Liver (tissue), 9 donors: Measurements from ENCODE around the gene SNAP47. TPM values are rescaled to one million over a fixed set of nuclear protein-coding genes. Genes with fewer than 3 reads are reported as not detected.

Source experiments
- DNase-seq: peaks from one replicate; pipeline ENCODE4 v3.0.0-alpha.2; 2017; ENCODE audit warnings: low spot score
- H3K27ac ChIP-seq, 2 donors: one replicate each; pipeline ENCODE4 v1.7.0; 2013; ENCODE audit warnings: inconsistent platforms in 2 of 2, low read length in 2 of 2, control low read depth in 1 of 2, low read depth in 1 of 2, mild to moderate bottlenecking in 1 of 2
- H3K27me3 ChIP-seq, 4 donors: one replicate each; pipeline versions ENCODE4 v1.6.1 to v1.7.0; 2013; ENCODE audit warnings: low read length in 3 of 4, inconsistent platforms in 1 of 4, mild to moderate bottlenecking in 1 of 4, moderate library complexity in 1 of 4; ENCODE audit not compliant: control insufficient read depth in 4 of 4, insufficient read depth in 4 of 4
- H3K36me3 ChIP-seq, 4 donors: one replicate each; pipeline versions ENCODE4 v1.6.1 to v1.7.0; 2013; ENCODE audit warnings: low read length in 3 of 4, mild to moderate bottlenecking in 3 of 4, low read depth in 1 of 4, moderate library complexity in 1 of 4; ENCODE audit not compliant: control insufficient read depth in 4 of 4, insufficient read depth in 3 of 4
- H3K4me1 ChIP-seq, 4 donors: one replicate each; pipeline versions ENCODE4 v1.6.1 to v1.7.0; 2013; ENCODE audit warnings: low read length in 3 of 4, mild to moderate bottlenecking in 3 of 4, moderate library complexity in 1 of 4; ENCODE audit not compliant: control insufficient read depth in 4 of 4, insufficient read depth in 4 of 4
- H3K4me3 ChIP-seq, 3 donors: one replicate each; pipeline versions ENCODE4 v1.6.1 to v1.7.0; 2013; ENCODE audit warnings: low read length in 3 of 3, control low read depth in 1 of 3, low read depth in 1 of 3, mild to moderate bottlenecking in 1 of 3
- H3K9ac ChIP-seq, 2 donors: one replicate each; pipeline ENCODE4 v1.7.0; 2013; ENCODE audit warnings: low read length in 2 of 2, mild to moderate bottlenecking in 2 of 2, moderate library complexity in 2 of 2, control low read depth in 1 of 2, low read depth in 1 of 2
- H3K9me3 ChIP-seq, 4 donors: one replicate each; pipeline versions ENCODE4 v1.6.1 to v1.7.0; 2013; ENCODE audit warnings: low read length in 3 of 4; ENCODE audit not compliant: control insufficient read depth in 4 of 4
- FOXA1 ChIP-seq: IDR thresholded peaks from 2 replicates; pipeline ENCODE4 v1.6.1; 2016; ENCODE audit warnings: antibody characterized with exemption
- FOXA2 ChIP-seq: IDR thresholded peaks from 2 replicates; pipeline ENCODE4 v1.6.1; 2016; ENCODE audit warnings: antibody characterized with exemption
- GABPA ChIP-seq, 2 donors: IDR thresholded peaks in 1 of 2; conservative IDR thresholded peaks in 1 of 2; 2 replicates each; pipeline ENCODE4 v1.6.1; 2016; ENCODE audit warnings: antibody characterized with exemption in 2 of 2, mild to moderate bottlenecking in 1 of 2, moderate library complexity in 1 of 2
- HNF4A ChIP-seq, 2 donors: conservative IDR thresholded peaks; 2 replicates each; pipeline ENCODE4 v1.6.1; 2016; ENCODE audit warnings: antibody characterized with exemption in 2 of 2, mild to moderate bottlenecking in 2 of 2
- HNF4G ChIP-seq: IDR thresholded peaks from 2 replicates; pipeline ENCODE4 v1.6.1; 2016; ENCODE audit warnings: antibody characterized with exemption
- RAD21 ChIP-seq, 2 donors: IDR thresholded peaks; 2 replicates each; pipeline ENCODE4 v1.6.1; 2016; ENCODE audit warnings: antibody characterized with exemption in 2 of 2, mild to moderate bottlenecking in 2 of 2
- RXRA ChIP-seq, 2 donors: IDR thresholded peaks; 2 replicates each; pipeline ENCODE4 v1.6.1; 2017 to 2018; ENCODE audit warnings: antibody characterized with exemption in 2 of 2, mild to moderate bottlenecking in 1 of 2
- SP1 ChIP-seq: IDR thresholded peaks from 2 replicates; pipeline ENCODE4 v1.6.1; 2018; ENCODE audit warnings: antibody characterized with exemption, mild to moderate bottlenecking
- TAF1 ChIP-seq: conservative IDR thresholded peaks from 2 replicates; pipeline ENCODE4 v1.6.1; 2016; ENCODE audit warnings: antibody characterized with exemption, mild to moderate bottlenecking
- YY1 ChIP-seq: IDR thresholded peaks from 2 replicates; pipeline ENCODE4 v1.6.1; 2016; ENCODE audit warnings: antibody characterized with exemption, mild to moderate bottlenecking
- WGBS: extraction: QIAGEN DNeasy Blood & Tissue Kit; methylation state at CpG from one replicate; pipeline ENCODE4 v1.1.7; 2013; 5-methylcytosine and 5-hydroxymethylcytosine counted together
- polyA plus RNA-seq, 2 donors: library from polyadenylated mRNA; stranded (reverse) in 1 of 2; unstranded in 1 of 2; fragments of 200-250 nt in 1 of 2; fragments of >200 nt in 1 of 2; fragmentation: Nextera tagmentation in 1 of 2; extraction: Ambion mirVana in 1 of 2; gene quantifications; one replicate each; pipeline versions ENCODE4 v1.2.1 to v1.2.3, GENCODE V29; 2013 to 2015
- total RNA-seq, 2 donors: library from RNA; depleted of rRNA; stranded (reverse); fragments of >200 nt; gene quantifications; one replicate each; pipeline ENCODE4 v1.2.3, GENCODE V29; 2014
- TF ChIP-seq, protein P1 (sequence below): IDR thresholded peaks from 2 replicates; pipeline ENCODE4 v1.6.1; 2016; ENCODE audit warnings: antibody characterized with exemption
- TF ChIP-seq, protein P2 (sequence below): fragments of 150-350 bp; IDR thresholded peaks from 2 replicates; pipeline ENCODE4 v1.5.1; 2017; ENCODE audit warnings: improper control_type of control experiment, low read depth, low read length; ENCODE audit not compliant: missing input control
- TF ChIP-seq, protein P3 (sequence below): IDR thresholded peaks from 2 replicates; pipeline ENCODE4 v1.6.1; 2016; ENCODE audit warnings: antibody characterized with exemption, mild to moderate bottlenecking
- donor health status: healthy.
- donor health status: healthy.
- donor health status: healthy.
- donor health status: healthy.
- donor health status: healthy.

The SNAP47 gene
- total and polyA plus RNA-seq, 4 donors, result 15.3 to 23.3 (median 16.3) TPM

DNA sequence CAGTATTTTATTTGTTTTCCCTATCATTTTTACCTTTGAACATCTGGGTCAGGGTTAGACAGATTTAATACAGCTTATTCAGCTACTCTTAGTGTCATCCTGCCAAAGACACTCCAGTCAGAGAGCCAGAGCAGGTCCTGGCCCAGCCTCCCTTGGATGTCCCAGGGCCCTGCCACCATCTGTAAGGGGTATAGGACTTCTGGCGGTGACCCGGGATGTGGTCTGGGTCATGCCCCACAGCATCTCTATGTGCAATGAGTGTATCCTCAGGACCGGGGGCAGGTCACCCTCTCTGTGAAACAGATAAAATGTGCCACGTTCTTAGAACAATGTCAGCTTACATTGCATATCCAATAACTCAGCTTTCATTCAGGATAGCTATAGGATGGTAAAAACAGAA is 42.4 kb downstream of the SNAP47 start:
- 97% methylated on average over 4 of the region's 4 CpGs for WGBS

DNA sequence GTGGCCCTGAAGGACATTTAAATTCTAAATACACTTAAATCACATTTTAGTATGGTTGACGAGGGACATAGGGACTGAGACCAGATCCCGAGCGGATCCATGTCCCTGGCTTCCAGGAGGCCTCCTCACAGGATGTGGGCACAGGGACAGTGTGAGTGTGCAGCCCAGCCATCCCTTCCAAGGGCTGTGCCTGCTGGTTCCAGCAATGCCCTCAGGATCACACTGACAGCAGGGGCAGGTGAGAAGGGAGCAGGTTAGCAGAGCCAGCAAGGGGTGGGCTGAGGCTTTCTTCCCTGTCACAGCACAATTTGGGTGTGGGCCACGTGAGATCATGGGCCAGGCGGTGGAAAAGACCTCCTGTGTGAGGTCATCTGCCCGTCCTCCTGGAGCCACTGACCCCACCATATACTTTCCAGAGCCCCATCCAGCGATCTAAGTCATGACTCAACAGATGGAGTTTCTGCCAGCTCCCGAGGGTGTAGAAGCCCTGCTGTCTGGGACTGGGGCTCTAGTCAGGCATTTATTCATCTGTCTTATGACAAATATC is 43.2 kb downstream of the SNAP47 start:
- 94% methylated on average over 8 of the region's 8 CpGs for WGBS
- TF ChIP-seq HNF4A (conservative IDR thresholded peaks at IDR 0.05) (no peak), RAD21 (IDR thresholded peaks at IDR 0.05) (no peak), GABPA (IDR thresholded peaks at IDR 0.05 in 1 of 2, conservative IDR thresholded peaks at IDR 0.05 in 1 of 2) (no peak), TAF1 (no peak), RXRA (IDR thresholded peaks at IDR 0.05) (no peak), HNF4G (no peak), YY1 (no peak), SP1 (no peak), FOXA1 (no peak)
- TF ChIP-seq, protein P1, sequence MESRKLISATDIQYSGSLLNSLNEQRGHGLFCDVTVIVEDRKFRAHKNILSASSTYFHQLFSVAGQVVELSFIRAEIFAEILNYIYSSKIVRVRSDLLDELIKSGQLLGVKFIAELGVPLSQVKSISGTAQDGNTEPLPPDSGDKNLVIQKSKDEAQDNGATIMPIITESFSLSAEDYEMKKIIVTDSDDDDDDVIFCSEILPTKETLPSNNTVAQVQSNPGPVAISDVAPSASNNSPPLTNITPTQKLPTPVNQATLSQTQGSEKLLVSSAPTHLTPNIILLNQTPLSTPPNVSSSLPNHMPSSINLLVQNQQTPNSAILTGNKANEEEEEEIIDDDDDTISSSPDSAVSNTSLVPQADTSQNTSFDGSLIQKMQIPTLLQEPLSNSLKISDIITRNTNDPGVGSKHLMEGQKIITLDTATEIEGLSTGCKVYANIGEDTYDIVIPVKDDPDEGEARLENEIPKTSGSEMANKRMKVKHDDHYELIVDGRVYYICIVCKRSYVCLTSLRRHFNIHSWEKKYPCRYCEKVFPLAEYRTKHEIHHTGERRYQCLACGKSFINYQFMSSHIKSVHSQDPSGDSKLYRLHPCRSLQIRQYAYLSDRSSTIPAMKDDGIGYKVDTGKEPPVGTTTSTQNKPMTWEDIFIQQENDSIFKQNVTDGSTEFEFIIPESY, result no peak
- TF ChIP-seq, protein P2, sequence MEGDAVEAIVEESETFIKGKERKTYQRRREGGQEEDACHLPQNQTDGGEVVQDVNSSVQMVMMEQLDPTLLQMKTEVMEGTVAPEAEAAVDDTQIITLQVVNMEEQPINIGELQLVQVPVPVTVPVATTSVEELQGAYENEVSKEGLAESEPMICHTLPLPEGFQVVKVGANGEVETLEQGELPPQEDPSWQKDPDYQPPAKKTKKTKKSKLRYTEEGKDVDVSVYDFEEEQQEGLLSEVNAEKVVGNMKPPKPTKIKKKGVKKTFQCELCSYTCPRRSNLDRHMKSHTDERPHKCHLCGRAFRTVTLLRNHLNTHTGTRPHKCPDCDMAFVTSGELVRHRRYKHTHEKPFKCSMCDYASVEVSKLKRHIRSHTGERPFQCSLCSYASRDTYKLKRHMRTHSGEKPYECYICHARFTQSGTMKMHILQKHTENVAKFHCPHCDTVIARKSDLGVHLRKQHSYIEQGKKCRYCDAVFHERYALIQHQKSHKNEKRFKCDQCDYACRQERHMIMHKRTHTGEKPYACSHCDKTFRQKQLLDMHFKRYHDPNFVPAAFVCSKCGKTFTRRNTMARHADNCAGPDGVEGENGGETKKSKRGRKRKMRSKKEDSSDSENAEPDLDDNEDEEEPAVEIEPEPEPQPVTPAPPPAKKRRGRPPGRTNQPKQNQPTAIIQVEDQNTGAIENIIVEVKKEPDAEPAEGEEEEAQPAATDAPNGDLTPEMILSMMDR, result no peak
- TF ChIP-seq, protein P3, sequence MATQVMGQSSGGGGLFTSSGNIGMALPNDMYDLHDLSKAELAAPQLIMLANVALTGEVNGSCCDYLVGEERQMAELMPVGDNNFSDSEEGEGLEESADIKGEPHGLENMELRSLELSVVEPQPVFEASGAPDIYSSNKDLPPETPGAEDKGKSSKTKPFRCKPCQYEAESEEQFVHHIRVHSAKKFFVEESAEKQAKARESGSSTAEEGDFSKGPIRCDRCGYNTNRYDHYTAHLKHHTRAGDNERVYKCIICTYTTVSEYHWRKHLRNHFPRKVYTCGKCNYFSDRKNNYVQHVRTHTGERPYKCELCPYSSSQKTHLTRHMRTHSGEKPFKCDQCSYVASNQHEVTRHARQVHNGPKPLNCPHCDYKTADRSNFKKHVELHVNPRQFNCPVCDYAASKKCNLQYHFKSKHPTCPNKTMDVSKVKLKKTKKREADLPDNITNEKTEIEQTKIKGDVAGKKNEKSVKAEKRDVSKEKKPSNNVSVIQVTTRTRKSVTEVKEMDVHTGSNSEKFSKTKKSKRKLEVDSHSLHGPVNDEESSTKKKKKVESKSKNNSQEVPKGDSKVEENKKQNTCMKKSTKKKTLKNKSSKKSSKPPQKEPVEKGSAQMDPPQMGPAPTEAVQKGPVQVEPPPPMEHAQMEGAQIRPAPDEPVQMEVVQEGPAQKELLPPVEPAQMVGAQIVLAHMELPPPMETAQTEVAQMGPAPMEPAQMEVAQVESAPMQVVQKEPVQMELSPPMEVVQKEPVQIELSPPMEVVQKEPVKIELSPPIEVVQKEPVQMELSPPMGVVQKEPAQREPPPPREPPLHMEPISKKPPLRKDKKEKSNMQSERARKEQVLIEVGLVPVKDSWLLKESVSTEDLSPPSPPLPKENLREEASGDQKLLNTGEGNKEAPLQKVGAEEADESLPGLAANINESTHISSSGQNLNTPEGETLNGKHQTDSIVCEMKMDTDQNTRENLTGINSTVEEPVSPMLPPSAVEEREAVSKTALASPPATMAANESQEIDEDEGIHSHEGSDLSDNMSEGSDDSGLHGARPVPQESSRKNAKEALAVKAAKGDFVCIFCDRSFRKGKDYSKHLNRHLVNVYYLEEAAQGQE, result no peak
- DNase-seq, result no peak
- Histone ChIP-seq H3K9ac (no peak overlapping the region), H3K9me3 (no peaks in the 10 kb centered on the region), H3K36me3 (peaks cover 0 to 29% (median 8%) of the 10 kb centered on the region in 4 donors), H3K27me3 (no peaks in the 10 kb centered on the region), H3K4me1 (no peaks in the 10 kb centered on the region), H3K4me3 (no peak overlapping the region), H3K27ac (no peak overlapping the region)

More for the DNA sequence above, 42.4 kb downstream of the SNAP47 start:
- Histone ChIP-seq H3K4me1 (no peaks in the 10 kb centered on the region), H3K9me3 (no peaks in the 10 kb centered on the region), H3K9ac (no peak overlapping the region), H3K4me3 (no peak overlapping the region), H3K27me3 (no peaks in the 10 kb centered on the region), H3K27ac (no peak overlapping the region), H3K36me3 (peaks cover 1 to 29% (median 8%) of the 10 kb centered on the region in 4 donors)
- no peak for DNase-seq
- TF ChIP-seq FOXA1 (no peak), FOXA2 (no peak), RXRA (IDR thresholded peaks at IDR 0.05) (no peak), YY1 (no peak)
